ES-I3 (cell line): ENCODE measurements around the gene MAN1C1.
A peak's percentile ranks its signal among the peaks of the same experiment; 100 is the strongest.
"Not testable (repeated sequence)": the region's sequence is repeated elsewhere in the genome, so short reads cannot be mapped to it uniquely, and the experiment has no call there.

Source experiments
- H3K36me3 ChIP-seq: 2 replicates; pipeline ENCODE4 v1.6.1; 2013; ENCODE audit warnings: mild to moderate bottlenecking, low read length, control low read depth, moderate library complexity; ENCODE audit not compliant: insufficient read depth
- H3K4me1 ChIP-seq: 2 replicates; pipeline ENCODE4 v1.6.1; 2013; ENCODE audit warnings: mild to moderate bottlenecking, control low read depth, low read length; ENCODE audit not compliant: insufficient read depth
- H3K9ac ChIP-seq: 2 replicates; pipeline ENCODE4 v1.6.1; 2013; ENCODE audit warnings: low read depth, mild to moderate bottlenecking, low read length, moderate library complexity
- H3K9me3 ChIP-seq: 2 replicates; pipeline ENCODE4 v1.6.1; 2013; ENCODE audit warnings: mild to moderate bottlenecking, low read length, moderate library complexity; ENCODE audit not compliant: control insufficient read depth, insufficient read depth

Gene MAN1C1

GRCh38 chr1:25576459-25577133, 40.0 kb upstream of the MAN1C1 start:
- no peak overlapping the region for H3K9ac ChIP-seq
- no peaks in the 10 kb centered on the region for H3K9me3 ChIP-seq
- H3K4me1 ChIP-seq, result peaks cover 16% of the 10 kb centered on the region
- H3K36me3 ChIP-seq, result no peaks in the 10 kb centered on the region

- no peak overlapping the region for H3K9ac ChIP-seq
- H3K36me3 ChIP-seq, result no peaks in the 10 kb centered on the region
- H3K4me1 ChIP-seq, result peaks cover 15% of the 10 kb centered on the region
- no peaks in the 10 kb centered on the region for H3K9me3 ChIP-seq
These were observed 39.3 kb upstream of the MAN1C1 start for GRCh38 chr1:25577134-25577920.

- no peak overlapping the region for H3K9ac ChIP-seq
- H3K4me1 ChIP-seq, result peaks cover 3% of the 10 kb centered on the region; the same call in 1 of the 2 replicates
- H3K9me3 ChIP-seq, result no peaks in the 10 kb centered on the region
- no peaks in the 10 kb centered on the region for H3K36me3 ChIP-seq
These were observed 37.0 kb upstream of the MAN1C1 start for GRCh38 chr1:25579292-25580252.

- Histone ChIP-seq H3K9ac (no peak overlapping the region), H3K4me1 (peaks cover 3% of the 10 kb centered on the region; the same call in 1 of the 2 replicates), H3K36me3 (no peaks in the 10 kb centered on the region), H3K9me3 (no peaks in the 10 kb centered on the region)
These were observed 35.7 kb upstream of the MAN1C1 start for GRCh38 chr1:25580927-25581326.

- Histone ChIP-seq H3K9me3 (no peaks in the 10 kb centered on the region), H3K4me1 (peaks cover 9% of the 10 kb centered on the region), H3K9ac (no peak overlapping the region), H3K36me3 (no peaks in the 10 kb centered on the region)
These were observed 34.8 kb upstream of the MAN1C1 start for GRCh38 chr1:25581764-25582163.

GRCh38 chr1:25583519-25584370, 32.8 kb upstream of the MAN1C1 start:
- Histone ChIP-seq H3K9me3 (no peaks in the 10 kb centered on the region), H3K4me1 (peaks cover 15% of the 10 kb centered on the region), H3K9ac (no peak overlapping the region), H3K36me3 (no peaks in the 10 kb centered on the region)

- Histone ChIP-seq H3K36me3 (no peaks in the 10 kb centered on the region), H3K9me3 (no peaks in the 10 kb centered on the region), H3K9ac (peak overlapping the region; percentile 29), H3K4me1 (peaks cover 15% of the 10 kb centered on the region)
These were observed 30.4 kb upstream of the MAN1C1 start for GRCh38 chr1:25586181-25586588.

GRCh38 chr1:25587290-25587689, 29.3 kb upstream of the MAN1C1 start:
- H3K9me3 ChIP-seq, result no peaks in the 10 kb centered on the region
- H3K4me1 ChIP-seq, result peaks cover 15% of the 10 kb centered on the region
- H3K9ac ChIP-seq, result peak overlapping the region; percentile 17; the same call in 1 of the 2 replicates
- no peaks in the 10 kb centered on the region for H3K36me3 ChIP-seq

GRCh38 chr1:25588224-25588623, 28.4 kb upstream of the MAN1C1 start:
- H3K4me1 ChIP-seq, result peaks cover 15% of the 10 kb centered on the region
- H3K9me3 ChIP-seq, H3K36me3 ChIP-seq, H3K9ac ChIP-seq: not testable (repeated sequence)

- not testable (repeated sequence) for H3K9ac ChIP-seq, H3K36me3 ChIP-seq, H3K9me3 ChIP-seq
- H3K4me1 ChIP-seq, result peaks cover 15% of the 10 kb centered on the region
These were observed 27.8 kb upstream of the MAN1C1 start for GRCh38 chr1:25588786-25589185.

- Histone ChIP-seq H3K4me1 (peaks cover 15% of the 10 kb centered on the region), H3K9ac (no peak overlapping the region), H3K9me3 (no peaks in the 10 kb centered on the region), H3K36me3 (no peaks in the 10 kb centered on the region)
These were observed 26.3 kb upstream of the MAN1C1 start for GRCh38 chr1:25590096-25590824.

- Histone ChIP-seq H3K36me3 (no peaks in the 10 kb centered on the region), H3K9me3 (no peaks in the 10 kb centered on the region; the same call in 1 of the 2 replicates), H3K4me1 (no peaks in the 10 kb centered on the region), H3K9ac (no peak overlapping the region)
These were observed 22.7 kb upstream of the MAN1C1 start for GRCh38 chr1:25593861-25594260.

- H3K9ac ChIP-seq, result no peak overlapping the region
- H3K36me3 ChIP-seq, result no peaks in the 10 kb centered on the region
- H3K9me3 ChIP-seq, result no peaks in the 10 kb centered on the region; the same call in 1 of the 2 replicates
- H3K4me1 ChIP-seq, result no peaks in the 10 kb centered on the region
These were observed 21.6 kb upstream of the MAN1C1 start for GRCh38 chr1:25594971-25595370.
